Activated CD8-positive, alpha-beta memory T cell treated with anti-CD3 and anti-CD28 coated beads, Interleukin-2, amount 50 U/mL, for 4 hours (primary cell): ENCODE measurements around the gene RUSF1.
"Not testable (repeated sequence)": the region's sequence is repeated elsewhere in the genome, so short reads cannot be mapped to it uniquely, and the experiment has no call there.

ENCODE experiments used
- DNase-seq: peaks from one replicate; pipeline ENCODE4 v3.0.0-alpha.2; 2020

RUSF1 gene

DNA sequence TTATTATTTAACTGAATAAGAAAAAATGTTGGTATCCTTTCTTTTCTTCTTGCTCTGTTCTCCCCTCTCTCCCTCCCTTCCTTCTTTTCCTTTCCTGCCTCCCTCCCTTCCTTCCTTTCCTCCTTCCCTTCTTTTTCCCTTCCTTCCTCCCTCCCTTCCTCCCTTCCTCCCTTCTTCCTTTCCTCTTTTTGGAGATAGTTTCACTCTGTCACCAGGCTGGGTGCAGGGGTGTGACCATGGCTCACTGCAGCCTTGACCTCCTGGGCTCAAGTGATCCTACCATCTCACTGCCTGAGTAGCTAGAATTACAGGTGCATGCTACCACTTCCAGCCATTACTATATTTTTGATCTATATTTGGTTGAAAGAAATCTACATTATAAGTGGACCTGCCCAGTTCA is 5.7 kb upstream of the RUSF1 start:
- DNase-seq, result no peak

DNA sequence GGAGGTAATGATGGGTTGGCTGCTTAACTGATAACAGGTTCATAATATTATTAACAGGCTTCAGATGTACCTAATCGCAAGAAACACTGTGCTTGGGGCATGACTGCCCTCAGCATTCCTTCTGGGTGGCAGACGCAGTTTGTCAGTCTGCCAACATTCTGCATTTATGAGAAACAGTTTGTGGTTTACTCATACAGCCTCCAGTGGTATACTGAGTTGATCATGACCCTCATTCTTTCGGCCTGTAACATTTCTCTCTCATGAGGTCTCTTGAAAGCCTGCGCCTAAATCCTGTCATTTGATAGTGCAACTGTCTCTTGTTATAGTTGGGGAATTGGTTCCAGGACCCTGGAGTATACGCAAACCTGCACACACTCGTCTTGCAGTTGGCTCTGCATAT is 4.9 kb upstream of the RUSF1 start:
- DNase-seq, result no peak

DNA sequence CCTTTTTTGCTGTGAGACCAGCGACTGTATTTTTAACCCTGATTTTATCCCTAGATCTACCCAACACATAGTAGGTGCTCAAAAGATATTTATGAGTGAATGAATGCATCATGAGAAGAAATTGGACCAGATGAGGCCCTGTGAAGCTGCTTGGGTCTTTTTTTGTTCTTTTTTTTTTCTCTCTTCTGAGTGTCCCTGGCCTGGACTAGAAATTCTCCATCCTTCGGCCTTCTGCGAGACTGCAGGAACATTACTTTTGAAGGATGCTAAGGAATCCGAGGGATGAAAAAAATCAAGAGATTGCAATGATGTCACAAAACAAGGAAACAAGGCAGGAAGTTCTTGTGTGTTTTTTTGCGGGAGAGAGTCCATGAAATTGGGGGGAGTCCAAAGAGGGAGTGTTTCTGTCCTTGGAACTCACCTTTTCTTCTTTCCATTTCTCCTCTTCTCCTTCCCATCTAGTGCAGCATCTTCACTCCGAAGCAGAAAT is 560 bp upstream of the RUSF1 start:
- no peak for DNase-seq

DNA sequence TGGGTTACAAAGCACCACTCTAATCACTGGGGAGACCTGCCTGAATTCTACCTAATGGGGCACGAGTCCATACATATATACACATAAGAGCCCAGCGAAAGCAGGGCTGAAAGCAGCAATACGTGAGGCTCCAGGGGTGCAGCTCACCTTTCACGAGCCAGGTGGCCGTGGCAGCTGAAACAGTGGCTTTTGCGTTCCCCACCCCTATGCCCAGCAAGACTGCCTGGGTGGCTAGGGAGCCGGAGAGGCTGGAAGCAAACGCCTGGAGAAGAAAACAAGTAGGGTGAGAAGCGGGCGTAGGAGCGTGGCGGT is 618 bp downstream of the RUSF1 start:
- DNase-seq, result no peak

DNA sequence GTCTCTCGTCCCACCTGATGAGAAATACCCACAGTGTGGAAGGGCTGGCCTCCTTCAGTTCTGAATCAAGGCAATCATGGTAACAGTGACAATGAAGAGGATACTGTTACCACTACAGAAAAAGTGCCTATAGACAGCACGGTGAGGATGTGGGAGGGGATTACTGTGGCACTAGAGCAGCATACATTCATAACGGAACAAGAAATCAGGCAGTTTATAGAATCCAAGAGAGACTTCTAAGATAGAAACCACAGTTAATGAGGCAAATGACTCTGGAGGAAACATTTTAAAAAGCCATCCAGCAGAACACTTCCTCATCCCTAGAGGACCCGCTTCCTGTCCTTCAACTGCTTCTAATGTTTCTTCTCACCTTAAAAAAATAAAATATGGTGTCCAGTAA is 2.7 kb downstream of the RUSF1 start:
- no peak for DNase-seq

DNA sequence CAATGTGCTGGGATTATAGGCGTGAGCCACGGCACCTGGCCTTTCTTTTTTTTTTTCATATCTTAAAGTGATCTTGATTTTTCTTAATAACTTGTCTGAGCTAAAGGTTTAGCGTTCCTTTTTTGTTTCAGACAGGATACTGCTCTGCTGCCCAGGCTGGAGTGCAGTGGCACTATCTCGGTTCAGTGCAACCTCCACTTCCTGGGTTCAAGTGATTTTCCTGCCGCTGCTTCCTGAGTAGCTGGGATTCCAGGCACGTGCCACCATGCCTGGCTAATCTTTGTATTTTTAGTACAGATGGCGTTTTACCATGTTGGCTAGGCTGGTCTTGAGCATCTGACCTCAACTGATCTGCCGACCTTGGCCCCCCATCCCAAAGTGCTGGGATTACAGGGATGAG is 4.0 kb downstream of the RUSF1 start:
- DNase-seq, result no peak

DNA sequence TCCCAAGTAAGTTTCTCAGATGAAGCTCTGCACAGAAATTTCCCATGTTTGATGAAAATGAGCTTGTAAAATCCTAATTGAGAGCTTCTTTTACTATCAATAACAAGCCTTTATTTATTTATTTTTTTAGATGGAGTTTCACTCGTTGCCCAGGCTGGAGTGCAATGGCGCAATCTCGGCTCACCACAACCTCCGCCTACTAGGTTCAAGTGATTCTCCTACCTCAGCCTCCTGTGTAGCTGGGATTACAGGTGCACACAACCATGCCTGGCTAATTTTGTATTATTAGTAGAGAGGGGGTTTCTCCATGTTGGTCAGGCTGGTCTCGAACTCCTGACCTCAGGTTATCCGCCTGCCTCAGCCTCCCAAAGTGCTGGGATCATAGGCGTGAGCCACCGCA is 4.6 kb downstream of the RUSF1 start:
- DNase-seq, result not testable (repeated sequence)

DNA sequence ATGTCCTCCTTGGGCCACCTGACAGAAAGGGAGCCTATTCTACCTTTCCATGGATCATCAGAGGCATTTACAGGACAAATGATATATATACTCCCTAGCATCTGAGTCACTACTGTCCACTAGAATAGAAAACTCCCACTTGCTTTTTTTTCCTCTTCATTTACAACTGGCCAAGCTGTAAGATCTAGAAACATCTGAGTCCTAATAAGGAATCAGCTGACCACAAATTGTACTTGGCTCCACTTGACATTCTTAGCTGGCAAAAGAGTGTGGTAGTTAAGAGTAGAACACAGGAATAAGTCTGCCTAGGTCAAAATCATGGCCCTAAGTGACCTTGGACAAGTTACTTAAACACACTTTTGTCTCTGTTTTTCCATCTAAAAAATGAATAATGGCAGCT is 5.2 kb downstream of the RUSF1 start:
- DNase-seq, result no peak

DNA sequence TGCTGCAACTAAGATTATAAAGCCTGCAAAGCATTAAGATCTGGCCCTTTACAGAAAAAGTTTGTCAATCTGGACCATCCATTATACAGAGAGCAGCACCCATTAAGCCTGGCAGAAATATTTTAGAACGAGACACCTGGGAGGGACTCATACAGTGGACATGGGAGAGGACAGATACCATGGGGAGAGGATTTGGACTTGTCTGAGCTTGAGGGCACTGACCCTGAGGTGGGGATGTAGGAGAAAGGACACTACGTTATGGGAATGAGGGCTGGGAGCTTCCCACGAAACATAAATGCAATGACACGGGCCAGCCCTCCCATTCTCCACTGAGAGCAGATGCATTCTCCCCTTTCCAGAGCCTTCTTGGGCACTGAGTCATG is 6.2 kb downstream of the RUSF1 start:
- no peak for DNase-seq

DNA sequence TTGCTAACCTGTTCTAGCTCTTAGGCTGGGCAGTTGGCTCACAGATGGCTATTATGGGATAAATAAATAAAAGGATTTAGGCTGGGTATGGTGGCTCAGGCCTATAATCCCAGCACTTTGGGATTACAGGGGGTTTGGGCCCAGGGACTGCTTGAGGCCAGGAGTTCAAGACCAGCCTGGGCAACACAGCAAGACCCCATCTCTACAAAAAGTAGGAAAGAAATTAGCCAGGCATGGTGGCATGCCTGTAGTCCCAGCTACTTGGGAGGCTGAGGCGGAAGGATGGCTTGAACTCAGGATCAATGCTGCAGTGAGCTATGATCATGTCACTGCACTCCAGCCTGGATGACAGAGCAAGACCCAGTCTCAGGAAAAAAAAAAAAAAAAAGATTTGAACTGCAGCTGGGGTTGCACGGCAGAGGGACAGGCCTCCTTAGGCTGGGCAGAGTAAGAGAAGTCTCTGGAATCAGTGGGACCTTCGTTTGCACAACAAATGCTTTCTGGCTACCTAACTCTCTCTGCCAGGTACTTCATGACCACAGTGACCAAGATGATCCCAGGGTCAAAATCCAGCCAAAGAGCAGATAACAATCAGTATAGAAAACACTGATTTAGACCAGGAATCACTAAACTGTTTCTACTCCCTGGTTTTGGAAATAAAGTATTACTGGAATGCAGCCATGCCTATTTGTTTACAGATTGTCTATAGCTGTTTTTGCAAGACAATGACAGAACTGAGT is 6.8 kb downstream of the RUSF1 start:
- DNase-seq, result no peak

DNA sequence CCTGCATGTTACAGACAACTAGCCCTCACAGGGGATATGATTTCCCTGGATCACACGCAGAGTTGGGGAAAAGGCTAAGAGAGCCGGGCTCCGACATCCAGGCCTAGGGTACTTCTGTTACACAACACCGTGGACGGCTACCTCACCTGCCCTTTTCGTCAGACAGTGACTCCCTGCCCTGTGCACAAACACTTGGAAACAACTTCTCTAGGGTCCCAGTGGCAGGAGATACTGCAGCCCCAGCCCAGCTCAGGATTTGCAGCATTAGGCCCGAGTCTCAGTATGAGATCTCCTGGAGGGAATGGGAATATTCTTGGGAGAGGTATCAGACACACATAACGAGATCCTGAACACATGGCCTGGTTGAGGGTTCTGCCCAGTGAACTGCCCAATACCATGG is 8.3 kb downstream of the RUSF1 start:
- DNase-seq, result no peak

DNA sequence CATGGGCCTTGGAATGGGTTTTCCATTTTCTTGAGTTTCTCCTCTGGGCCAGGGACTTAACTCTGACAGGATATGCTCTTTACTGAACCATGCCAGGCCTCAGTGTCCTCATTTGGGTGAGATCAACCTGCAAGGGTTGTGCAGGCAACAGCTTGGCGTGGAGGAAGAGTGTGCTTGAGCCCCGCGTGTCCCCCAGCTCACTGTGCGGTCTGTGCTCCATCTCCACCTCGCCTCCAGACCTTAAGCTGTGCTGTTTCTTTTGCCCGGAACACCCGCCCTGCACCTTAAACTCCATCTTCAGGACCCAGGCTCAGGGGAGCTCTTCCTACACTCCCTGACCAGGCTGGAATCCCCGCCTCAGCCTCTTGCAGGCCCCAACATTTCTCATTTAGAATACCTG is 9.7 kb downstream of the RUSF1 start:
- no peak for DNase-seq

DNA sequence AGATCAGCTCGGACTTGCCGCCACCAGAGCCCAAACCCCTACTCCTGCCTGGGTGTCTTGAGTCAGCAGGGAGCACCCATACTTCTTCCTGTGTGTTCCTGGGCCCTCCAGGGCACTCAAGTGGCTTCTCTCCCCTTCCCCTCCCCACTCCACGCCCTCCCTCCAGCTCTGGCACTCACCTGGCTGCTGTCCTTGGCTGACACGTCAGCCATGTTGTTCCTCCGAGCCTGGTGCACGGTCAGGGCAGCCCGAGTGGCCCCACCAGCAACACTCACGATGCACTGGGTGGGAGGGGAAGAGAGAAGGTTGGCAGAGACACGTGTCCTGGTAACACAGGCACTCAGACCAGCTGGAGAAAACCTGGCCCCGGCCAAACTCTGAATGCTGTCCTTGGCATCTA is 11.5 kb downstream of the RUSF1 start:
- DNase-seq, result no peak

DNA sequence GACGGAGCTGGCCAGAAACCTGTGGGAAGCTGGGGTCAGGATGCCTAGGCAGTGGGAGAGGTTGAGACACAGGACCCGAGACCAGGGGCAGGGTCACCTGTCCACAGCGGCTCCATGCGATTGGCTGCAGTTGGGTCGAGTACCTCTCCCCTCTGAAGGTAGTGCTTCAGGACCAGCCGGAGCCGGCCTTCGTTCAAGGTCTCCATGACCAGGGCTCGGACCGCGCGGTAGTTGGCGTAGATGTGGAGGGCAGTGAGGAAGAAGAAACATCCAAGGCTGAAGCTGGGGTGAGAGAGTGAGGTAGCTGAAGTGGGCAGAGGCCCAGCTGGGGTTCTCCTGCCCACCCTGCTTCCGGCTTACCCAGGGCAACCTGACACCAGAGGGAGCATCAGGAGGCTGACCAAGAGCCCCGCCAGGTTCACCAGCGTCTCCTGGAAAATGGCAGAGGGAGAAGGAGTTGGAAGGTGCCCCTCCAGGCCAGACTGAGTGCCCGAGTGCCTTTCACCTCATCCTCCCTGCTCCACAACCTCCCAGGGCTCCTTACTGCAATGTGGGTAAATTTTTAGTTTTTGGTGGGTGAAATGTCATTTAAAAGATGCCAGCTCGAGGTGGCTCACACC is 14.6 kb downstream of the RUSF1 start:
- DNase-seq, result no peak

DNA sequence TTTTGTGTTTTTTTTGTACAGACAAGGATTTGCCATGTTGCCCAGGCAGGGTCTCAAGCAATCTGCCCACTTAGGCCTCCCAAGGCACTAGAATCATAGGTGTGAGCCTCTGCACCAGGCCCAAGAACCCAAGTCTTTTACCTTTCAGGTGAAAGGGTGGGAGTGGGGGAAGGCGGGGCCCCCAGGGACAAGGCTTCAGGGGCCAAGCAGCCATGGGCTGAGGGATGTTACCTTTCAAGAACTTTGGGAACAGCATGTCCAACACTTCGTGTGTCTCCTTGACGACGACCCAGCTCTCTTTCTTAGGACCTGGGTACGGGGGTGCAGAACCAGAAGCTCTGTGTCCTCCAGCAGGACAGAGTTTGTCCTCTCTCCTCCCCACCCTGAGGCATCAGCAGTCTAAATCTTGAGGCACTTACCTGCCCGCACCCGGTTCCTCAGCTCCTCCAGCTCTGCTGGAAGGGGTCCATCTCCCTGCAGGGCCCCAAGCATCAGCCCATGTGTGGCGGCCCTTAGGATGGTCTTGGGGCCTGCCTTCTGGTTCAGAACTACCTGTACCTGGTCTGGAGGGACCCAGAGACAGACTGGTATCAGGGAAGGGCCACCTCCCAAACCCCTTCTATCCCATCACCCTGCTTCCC is 16.3 kb downstream of the RUSF1 start:
- DNase-seq, result no peak

DNA sequence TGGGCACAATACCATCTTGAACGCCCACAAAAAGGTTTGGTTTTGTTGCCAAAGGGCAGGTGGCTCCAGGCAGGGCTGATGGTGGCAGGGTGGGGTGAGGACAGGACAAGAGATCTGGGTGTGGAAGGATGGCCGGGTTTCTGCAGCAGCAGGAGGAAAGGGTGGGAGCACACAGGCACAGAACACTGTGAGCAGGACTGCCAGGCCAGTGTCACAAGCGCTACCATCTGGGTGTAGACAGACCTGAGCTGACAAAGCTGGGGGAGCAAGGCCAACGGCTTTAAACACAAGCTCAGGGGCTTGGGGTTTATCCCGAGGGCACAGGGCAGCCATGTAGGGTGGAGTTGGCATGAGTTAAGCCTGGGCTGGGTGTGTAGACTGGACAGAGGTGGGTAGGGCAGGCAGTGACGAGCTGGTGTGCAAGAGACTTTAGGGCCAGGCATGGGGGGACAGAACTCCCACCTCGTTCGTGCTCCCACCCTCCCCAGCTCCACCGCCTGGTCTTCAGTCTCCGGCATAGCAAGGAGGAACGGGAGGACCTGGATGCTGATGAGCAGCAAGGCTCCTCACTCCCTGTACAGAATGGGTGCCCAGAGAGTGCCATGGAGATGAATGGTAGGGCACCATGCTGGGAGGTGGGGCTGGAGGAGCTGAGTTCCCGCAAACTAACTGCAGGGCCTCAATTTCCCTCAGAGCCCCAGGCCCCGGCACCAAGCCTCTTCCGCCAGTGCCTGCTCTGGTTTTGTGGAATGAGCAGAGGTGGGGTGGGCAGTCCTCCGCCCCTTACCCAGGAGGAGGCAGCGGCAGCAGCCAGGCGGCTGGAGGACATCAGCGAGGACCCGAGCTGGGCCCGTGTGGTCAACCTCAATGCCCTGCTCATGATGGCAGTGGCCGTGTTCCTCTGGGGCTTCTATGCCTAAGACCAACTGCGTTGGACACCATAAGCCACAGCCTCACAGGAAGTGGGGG is 18.3 kb downstream of the RUSF1 start:
- DNase-seq, result no peak

DNA sequence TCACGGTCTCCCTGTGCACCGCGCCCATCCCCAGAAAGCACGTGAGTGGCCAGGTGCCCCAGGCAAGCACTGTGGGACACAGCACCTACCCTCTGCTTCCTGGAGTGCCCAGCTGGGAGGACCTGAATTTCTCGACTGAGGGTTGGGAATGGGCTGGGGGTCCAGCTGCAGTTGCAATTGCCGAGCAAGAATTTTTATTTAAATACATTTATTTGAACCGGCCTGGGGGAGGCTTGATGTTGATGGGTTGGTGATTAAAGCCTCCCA is 19.0 kb downstream of the RUSF1 start:
- no peak for DNase-seq

DNA sequence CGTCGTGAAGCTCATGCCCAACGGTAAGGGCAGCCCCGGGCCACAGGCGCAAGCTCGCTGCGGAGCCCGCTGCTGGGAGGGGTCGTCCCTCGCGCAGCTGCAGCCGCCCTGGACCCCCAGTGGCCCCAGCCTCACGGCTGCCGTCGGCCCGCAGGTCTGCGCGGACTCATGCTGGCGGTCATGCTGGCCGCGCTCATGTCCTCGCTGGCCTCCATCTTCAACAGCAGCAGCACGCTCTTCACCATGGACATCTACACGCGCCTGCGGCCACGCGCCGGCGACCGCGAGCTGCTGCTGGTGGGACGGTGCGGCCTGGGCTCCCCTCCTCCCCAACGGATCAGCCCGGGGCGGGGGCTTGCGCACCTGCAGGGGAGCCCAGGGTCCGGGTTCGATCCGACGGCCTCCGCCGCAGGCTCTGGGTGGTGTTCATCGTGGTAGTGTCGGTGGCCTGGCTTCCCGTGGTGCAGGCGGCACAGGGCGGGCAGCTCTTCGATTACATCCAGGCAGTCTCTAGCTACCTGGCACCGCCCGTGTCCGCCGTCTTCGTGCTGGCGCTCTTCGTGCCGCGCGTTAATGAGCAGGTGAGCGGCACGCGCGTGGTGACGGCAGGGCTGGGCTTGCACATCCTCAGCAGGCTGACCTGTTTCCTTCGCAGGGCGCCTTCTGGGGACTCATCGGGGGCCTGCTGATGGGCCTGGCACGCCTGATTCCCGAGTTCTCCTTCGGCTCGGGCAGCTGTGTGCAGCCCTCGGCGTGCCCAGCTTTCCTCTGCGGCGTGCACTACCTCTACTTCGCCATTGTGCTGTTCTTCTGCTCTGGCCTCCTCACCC is 19.5 kb downstream of the RUSF1 start:
- DNase-seq, result no peak

DNA sequence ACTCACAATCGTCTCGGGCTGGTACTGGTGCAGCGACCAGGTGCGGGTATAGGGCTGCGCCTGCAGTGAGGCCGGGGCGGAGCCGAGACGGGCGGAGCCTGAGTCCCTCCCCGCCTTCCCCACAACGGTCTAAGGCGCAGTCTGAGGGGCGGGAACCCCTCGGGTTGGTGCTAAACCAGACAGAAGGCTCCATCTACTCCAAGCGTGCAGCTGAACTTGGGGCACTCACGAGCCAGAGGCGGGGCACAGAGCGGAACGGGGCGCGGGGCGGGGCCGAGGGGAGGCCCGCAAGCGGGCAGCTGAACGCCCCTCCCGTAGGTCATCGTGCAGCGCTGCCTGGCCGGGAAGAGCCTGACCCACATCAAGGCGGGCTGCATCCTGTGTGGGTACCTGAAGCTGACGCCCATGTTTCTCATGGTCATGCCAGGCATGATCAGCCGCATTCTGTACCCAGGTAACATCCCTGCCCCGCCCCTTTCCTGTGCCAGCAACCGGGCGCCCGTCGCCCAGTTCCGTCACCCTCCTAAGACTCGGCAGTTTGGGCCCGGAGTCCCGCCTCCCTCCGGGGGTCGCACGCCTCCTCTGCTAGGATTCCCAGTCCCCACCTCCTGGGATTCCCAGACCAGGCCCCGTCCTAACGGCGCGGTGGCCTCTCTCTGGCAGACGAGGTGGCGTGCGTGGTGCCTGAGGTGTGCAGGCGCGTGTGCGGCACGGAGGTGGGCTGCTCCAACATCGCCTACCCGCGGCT is 20.3 kb downstream of the RUSF1 start:
- DNase-seq, result peak; percentile 76

DNA sequence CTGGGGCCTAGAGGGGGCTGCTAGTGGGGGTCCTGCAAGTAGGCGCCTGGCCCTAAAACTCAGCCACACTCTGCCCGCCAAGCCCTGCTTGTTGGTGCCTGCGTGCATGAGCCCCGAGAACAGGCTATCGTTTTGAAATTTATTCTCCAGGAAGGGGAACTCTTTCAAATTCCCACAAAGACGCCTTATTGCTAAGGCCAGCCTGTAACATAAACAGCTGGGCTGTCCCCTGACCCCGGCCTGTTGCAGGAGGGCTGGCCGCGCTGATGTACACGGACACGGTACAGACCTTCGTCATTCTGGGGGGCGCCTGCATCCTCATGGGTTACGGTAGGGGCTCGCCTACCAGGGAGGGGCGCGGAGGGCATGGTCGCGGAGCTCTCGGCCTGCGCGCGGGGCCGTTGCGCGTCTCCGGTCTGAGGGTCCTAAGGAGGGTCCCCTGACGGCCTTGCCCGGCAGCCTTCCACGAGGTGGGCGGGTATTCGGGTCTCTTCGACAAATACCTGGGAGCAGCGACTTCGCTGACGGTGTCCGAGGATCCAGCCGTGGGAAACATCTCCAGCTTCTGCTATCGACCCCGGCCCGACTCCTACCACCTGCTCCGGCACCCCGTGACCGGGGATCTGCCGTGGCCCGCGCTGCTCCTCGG is 21.0 kb downstream of the RUSF1 start:
- DNase-seq, result no peak

DNA sequence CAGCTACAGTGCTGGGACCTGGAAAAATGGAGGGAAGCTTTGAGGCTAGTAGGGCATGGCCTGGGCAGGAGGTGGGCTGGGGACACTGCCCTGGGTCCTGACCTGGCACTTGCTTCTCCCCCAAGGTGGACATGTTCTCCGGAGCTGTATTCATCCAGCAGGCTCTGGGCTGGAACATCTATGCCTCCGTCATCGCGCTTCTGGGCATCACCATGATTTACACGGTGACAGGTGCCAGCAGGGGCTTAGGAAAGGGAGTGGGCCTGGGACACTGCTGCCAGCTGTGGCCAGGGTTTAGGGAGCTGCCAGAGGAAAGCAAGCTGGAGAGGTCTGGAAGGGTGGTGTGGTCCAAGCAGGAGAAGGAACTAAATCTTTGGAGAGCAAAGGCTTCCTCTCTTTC is 22.1 kb downstream of the RUSF1 start:
- DNase-seq, result no peak
